HCT116 (cell line): ENCODE measurements around the gene AQP1. TPM values are rescaled to one million over a fixed set of nuclear protein-coding genes. Genes with fewer than 3 reads are reported as not detected.

Experiments
- ATAC-seq: fragments of 200-7000 bp; cut with Tn5 transposase; 2 replicates; pipeline ENCODE4 v1.9.1; 2020; ENCODE audit warnings: mild to moderate bottlenecking, moderate library complexity
- BruUV-seq: library from RNA; stranded (reverse); fragments of 400-500 nt; replicated peaks from 2 replicates; lab custom pipeline; 2021; lab: Mats Ljungman, UMichigan
- CTCF ChIA-PET: fragments of 300-600 bp; sonication (Branson Sonifier 250); formaldehyde crosslinking; loops from one replicate; lab custom pipeline; 2021; ENCODE audit warnings: antibody characterized with exemption; lab: Charles Lee
- POLR2A ChIA-PET: fragments of 300-600, 350-600 bp; sonication (Branson Sonifier 250); formaldehyde crosslinking; loops from one replicate; lab custom pipeline; 2021; ENCODE audit warnings: antibody characterized with exemption; lab: Charles Lee
- RAD21 ChIA-PET, 2 experiments: fragments of 300-600 bp; sonication (Branson Sonifier 250); formaldehyde crosslinking; loops; one replicate each; lab custom pipeline; 2023; ENCODE audit warnings: low total read pairs in 2 of 2; ENCODE audit not compliant: uncharacterized antibody in 2 of 2, unreplicated experiment in 2 of 2, low non-redundant PET in 1 of 2; lab: Charles Lee
- DNase-seq: peaks from one replicate; pipeline ENCODE4 v3.0.0-alpha.2; 2010; ENCODE audit warnings: low read depth, low spot score
- H2AFZ ChIP-seq: fragments of 200-600 bp; shearing (Covaris generic), sonication (generic); 2 replicates; pipeline ENCODE4 v1.6.1; 2017; ENCODE audit warnings: low read depth, mixed run types, mixed read lengths, antibody characterized with exemption, low read length; ENCODE audit not compliant: poor library complexity, severe bottlenecking
- H3K27ac ChIP-seq: 2 replicates; pipeline ENCODE4 v1.5.1; 2012; ENCODE audit warnings: low read depth, low read length
- H3K27me3 ChIP-seq: fragments of 200-600 bp; sonication (generic); 2 replicates; pipeline ENCODE4 v1.6.1; 2016; ENCODE audit warnings: mixed run types, low read length, mixed read lengths; ENCODE audit not compliant: insufficient read depth
- H3K36me3 ChIP-seq, 2 experiments: fragments of 200-500 bp in 1 of 2; fragments of 200-600 bp in 1 of 2; sonication (Bioruptor generic) in 1 of 2; sonication (generic) in 1 of 2; 2 replicates each; pipeline versions ENCODE4 v1.5.1 to v1.6.1; 2014 to 2016; ENCODE audit warnings: low read length in 2 of 2, inconsistent platforms in 1 of 2, mixed read lengths in 1 of 2, mixed run types in 1 of 2; ENCODE audit not compliant: insufficient read depth in 2 of 2, control insufficient read depth in 1 of 2
- H3K4me1 ChIP-seq, 2 experiments: fragments of 200-600 bp in 1 of 2; sonication (generic) in 1 of 2; 2 replicates each; pipeline versions ENCODE4 v1.5.1 to v1.6.1; 2012 to 2017; ENCODE audit warnings: low read length in 2 of 2, inconsistent platforms in 1 of 2, mild to moderate bottlenecking in 1 of 2, mixed read lengths in 1 of 2, mixed run types in 1 of 2, moderate library complexity in 1 of 2; ENCODE audit not compliant: insufficient read depth in 2 of 2, control insufficient read depth in 1 of 2
- H3K4me2 ChIP-seq: fragments of 200-600 bp; sonication (generic); 2 replicates; pipeline ENCODE4 v1.6.1; 2017; ENCODE audit warnings: mixed run types, low read length, mixed read lengths
- H3K4me3 ChIP-seq, 2 experiments: fragments of 200-600 bp in 1 of 2; sonication (generic) in 1 of 2; replicated peaks in 1 of 2; 2 replicates each; pipeline ENCODE4 v1.5.1; 2011 to 2016; ENCODE audit warnings: low read length in 2 of 2, control low read depth in 1 of 2, low read depth in 1 of 2, mild to moderate bottlenecking in 1 of 2, mixed read lengths in 1 of 2, mixed run types in 1 of 2
- H3K79me2 ChIP-seq: fragments of 200-600 bp; sonication (generic); 2 replicates; pipeline ENCODE4 v1.6.1; 2017; ENCODE audit warnings: mild to moderate bottlenecking, mixed run types, low read length, moderate library complexity, mixed read lengths; ENCODE audit not compliant: insufficient read depth
- H3K9ac ChIP-seq: fragments of 200-600 bp; sonication (generic); 2 replicates; pipeline ENCODE4 v1.6.1; 2016; ENCODE audit warnings: low read length, mixed read lengths
- H3K9me2 ChIP-seq: fragments of 200-600 bp; sonication (generic), shearing (Covaris generic); 2 replicates; pipeline ENCODE4 v1.6.1; 2017; ENCODE audit warnings: mixed run types, mild to moderate bottlenecking, moderate library complexity; ENCODE audit not compliant: insufficient read depth
- H3K9me3 ChIP-seq, 2 experiments: fragments of 200-500 bp in 1 of 2; fragments of 200-600 bp in 1 of 2; sonication (Bioruptor generic) in 1 of 2; sonication (generic) in 1 of 2; 2 replicates each; pipeline ENCODE4 v1.6.1; 2014 to 2017; ENCODE audit warnings: low read length in 2 of 2, mixed read lengths in 2 of 2, inconsistent platforms in 1 of 2, low read depth in 1 of 2, mild to moderate bottlenecking in 1 of 2, mixed run types in 1 of 2, moderate library complexity in 1 of 2; ENCODE audit not compliant: control insufficient read depth in 1 of 2, insufficient read depth in 1 of 2
- H4K20me1 ChIP-seq: fragments of 200-600 bp; sonication (generic), shearing (Covaris generic); 2 replicates; pipeline ENCODE4 v1.6.1; 2017; ENCODE audit warnings: mixed run types, mild to moderate bottlenecking, moderate library complexity; ENCODE audit not compliant: insufficient read depth
- CBX3 ChIP-seq: IDR thresholded peaks from 2 replicates; pipeline ENCODE4 v1.6.1; 2012; ENCODE audit warnings: low read depth
- EZH2phosphoT487 ChIP-seq: fragments of 200-600 bp; IDR thresholded peaks from 2 replicates; pipeline ENCODE4 v1.6.1; 2018; ENCODE audit warnings: antibody characterized with exemption, borderline replicate concordance
- FOSL1 ChIP-seq: IDR thresholded peaks from 2 replicates; pipeline ENCODE4 v1.6.1; 2012; ENCODE audit warnings: low read depth
- RAD21 ChIP-seq: IDR thresholded peaks from 2 replicates; pipeline ENCODE4 v1.6.1; 2012; ENCODE audit warnings: low read depth, mild to moderate bottlenecking
- SIN3A ChIP-seq: IDR thresholded peaks from 2 replicates; pipeline ENCODE4 v1.6.1; 2012; ENCODE audit warnings: low read depth
- SP1 ChIP-seq: IDR thresholded peaks from 2 replicates; pipeline ENCODE4 v1.6.1; 2012; ENCODE audit warnings: low read depth
- intact Hi-C: fragments of 100-400 bp; cut with micrococcal nuclease; formaldehyde crosslinking; loops from 2 replicates; pipeline ENCODE4 v1.10.0; 2022
- total RNA-seq: library from RNA; stranded (reverse); gene quantifications from one replicate; pipeline ENCODE4 v1.2.1, GENCODE V29; 2021; ENCODE audit not compliant: unreplicated experiment
- TF ChIP-seq, protein P1 (sequence below): IDR thresholded peaks from 2 replicates; pipeline ENCODE4 v1.6.1; 2012; ENCODE audit warnings: low read depth

The AQP1 gene
- total RNA-seq, 1 experiment from 2014 or later: 2.0 TPM

- no peaks in the 10 kb centered on the region for H4K20me1 ChIP-seq
- POLR2A ChIA-PET: no interaction called here
- intact Hi-C loops: no loop called here
These were observed 23.9 kb downstream of the AQP1 start for GRCh38 chr7:30935569-30935877.

More at GRCh38 chr7:30935569-30935877, 23.9 kb downstream of the AQP1 start:
- Histone ChIP-seq H3K9me2 (no peaks in the 10 kb centered on the region), H3K79me2 (no peaks in the 10 kb centered on the region), H3K9ac (no peak overlapping the region), H3K4me3 (no peak overlapping the region), H3K9me3 (no peaks in the 10 kb centered on the region), H3K27ac (no peak overlapping the region), H3K27me3 (no peaks in the 10 kb centered on the region), H3K4me2 (no peak overlapping the region), H3K36me3 (no peaks in the 10 kb centered on the region), H2AFZ (no peak overlapping the region), H3K4me1 (peaks cover 3 to 12% of the 10 kb centered on the region in 2 experiments; a peak in 2 of 4 replicates)
- ChIA-PET RAD21 (no interaction called here), CTCF (no interaction called here)
- DNase-seq: no peak
- BruUV-seq: no TSS peak
- TF ChIP-seq SIN3A (no peak), SP1 (no peak), CBX3 (no peak), RAD21 (no peak), EZH2phosphoT487 (no peak), FOSL1 (no peak)
- TF ChIP-seq, protein P1, sequence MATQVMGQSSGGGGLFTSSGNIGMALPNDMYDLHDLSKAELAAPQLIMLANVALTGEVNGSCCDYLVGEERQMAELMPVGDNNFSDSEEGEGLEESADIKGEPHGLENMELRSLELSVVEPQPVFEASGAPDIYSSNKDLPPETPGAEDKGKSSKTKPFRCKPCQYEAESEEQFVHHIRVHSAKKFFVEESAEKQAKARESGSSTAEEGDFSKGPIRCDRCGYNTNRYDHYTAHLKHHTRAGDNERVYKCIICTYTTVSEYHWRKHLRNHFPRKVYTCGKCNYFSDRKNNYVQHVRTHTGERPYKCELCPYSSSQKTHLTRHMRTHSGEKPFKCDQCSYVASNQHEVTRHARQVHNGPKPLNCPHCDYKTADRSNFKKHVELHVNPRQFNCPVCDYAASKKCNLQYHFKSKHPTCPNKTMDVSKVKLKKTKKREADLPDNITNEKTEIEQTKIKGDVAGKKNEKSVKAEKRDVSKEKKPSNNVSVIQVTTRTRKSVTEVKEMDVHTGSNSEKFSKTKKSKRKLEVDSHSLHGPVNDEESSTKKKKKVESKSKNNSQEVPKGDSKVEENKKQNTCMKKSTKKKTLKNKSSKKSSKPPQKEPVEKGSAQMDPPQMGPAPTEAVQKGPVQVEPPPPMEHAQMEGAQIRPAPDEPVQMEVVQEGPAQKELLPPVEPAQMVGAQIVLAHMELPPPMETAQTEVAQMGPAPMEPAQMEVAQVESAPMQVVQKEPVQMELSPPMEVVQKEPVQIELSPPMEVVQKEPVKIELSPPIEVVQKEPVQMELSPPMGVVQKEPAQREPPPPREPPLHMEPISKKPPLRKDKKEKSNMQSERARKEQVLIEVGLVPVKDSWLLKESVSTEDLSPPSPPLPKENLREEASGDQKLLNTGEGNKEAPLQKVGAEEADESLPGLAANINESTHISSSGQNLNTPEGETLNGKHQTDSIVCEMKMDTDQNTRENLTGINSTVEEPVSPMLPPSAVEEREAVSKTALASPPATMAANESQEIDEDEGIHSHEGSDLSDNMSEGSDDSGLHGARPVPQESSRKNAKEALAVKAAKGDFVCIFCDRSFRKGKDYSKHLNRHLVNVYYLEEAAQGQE: no peak
- no peak for ATAC-seq
